ENCODE results near the gene HSPA12A.
A peak's percentile ranks its signal among the peaks of the same experiment; 100 is the strongest.

Gene HSPA12A

GRCh38 chr10:116765648-116766081 lies 23.3 kb upstream of the HSPA12A start:
- DNase-seq, result peak in 1 of 2 donors; percentile 66
- peak; percentile 16 to 37 for TF ChIP-seq CTCF (IDR thresholded peaks at IDR 0.05)
- Histone ChIP-seq H3K4me1 (no peaks in the 10 kb centered on the region), H3K27me3 (peaks cover 0 to 13% of the 10 kb centered on the region in 2 donors), H3K36me3 (no peaks in the 10 kb centered on the region), H3K27ac (no peak overlapping the region), H3K9me3 (no peaks in the 10 kb centered on the region), H3K4me3 (no peak overlapping the region)
- intact Hi-C loops (cut with DNase I; ENCODE audit: low total_unique reads), result loop anchor here (5.0 kb wide), 1 partner anchor 83 kb away; no protein-coding TSS in a partner anchor

GRCh38 chr10:116764979-116765378 lies 22.6 kb upstream of the HSPA12A start:
- intact Hi-C loops (cut with DNase I; ENCODE audit: low total_unique reads), result loop anchor here (5.0 kb wide), 1 partner anchor 83 kb away; no protein-coding TSS in a partner anchor
- no peak for DNase-seq
- no peaks in the 10 kb centered on the region for H3K4me1 ChIP-seq
- peaks cover 0 to 10% of the 10 kb centered on the region in 2 donors for H3K27me3 ChIP-seq
- no peaks in the 10 kb centered on the region for H3K9me3 ChIP-seq
- no peak for TF ChIP-seq CTCF (IDR thresholded peaks at IDR 0.05)
- no peak overlapping the region for H3K4me3 ChIP-seq
- H3K36me3 ChIP-seq, result no peaks in the 10 kb centered on the region
- H3K27ac ChIP-seq, result no peak overlapping the region

GRCh38 chr10:116763440-116763839 lies 21.1 kb upstream of the HSPA12A start:
- TF ChIP-seq CTCF (IDR thresholded peaks at IDR 0.05), result no peak
- Histone ChIP-seq H3K9me3 (no peaks in the 10 kb centered on the region), H3K4me1 (no peaks in the 10 kb centered on the region), H3K27ac (no peak overlapping the region), H3K36me3 (no peaks in the 10 kb centered on the region), H3K4me3 (no peak overlapping the region), H3K27me3 (peaks cover 0 to 10% of the 10 kb centered on the region in 2 donors)
- intact Hi-C loops (cut with DNase I; ENCODE audit: low total_unique reads), result no loop called here
- DNase-seq, result no peak

GRCh38 chr10:116761883-116762282 lies 19.5 kb upstream of the HSPA12A start:
- peaks cover 0 to 2% (median under 1%) of the 10 kb centered on the region in 4 donors for H3K4me1 ChIP-seq
- H3K27me3 ChIP-seq, result peaks cover 0 to 2% of the 10 kb centered on the region in 2 donors
- no peak for DNase-seq

GRCh38 chr10:116760919-116761318 lies 18.6 kb upstream of the HSPA12A start:
- Histone ChIP-seq H3K27me3 (no peaks in the 10 kb centered on the region), H3K9me3 (no peaks in the 10 kb centered on the region), H3K27ac (no peak overlapping the region), H3K4me1 (peaks cover 5 to 11% (median 9%) of the 10 kb centered on the region in 4 donors), H3K36me3 (no peaks in the 10 kb centered on the region), H3K4me3 (no peak overlapping the region)
- no peak for TF ChIP-seq CTCF (IDR thresholded peaks at IDR 0.05)
- DNase-seq, result no peak
- intact Hi-C loops (cut with DNase I; ENCODE audit: low total_unique reads), result no loop called here

More at GRCh38 chr10:116761883-116762282, 19.5 kb upstream of the HSPA12A start:
- Histone ChIP-seq H3K4me3 (no peak overlapping the region), H3K9me3 (no peaks in the 10 kb centered on the region), H3K36me3 (no peaks in the 10 kb centered on the region), H3K27ac (no peak overlapping the region)
- intact Hi-C loops (cut with DNase I; ENCODE audit: low total_unique reads), result no loop called here
- TF ChIP-seq CTCF (IDR thresholded peaks at IDR 0.05), result no peak

- H3K4me3 ChIP-seq, result no peak overlapping the region
- intact Hi-C loops (cut with DNase I; ENCODE audit: low total_unique reads), result no loop called here
- no peaks in the 10 kb centered on the region for H3K36me3 ChIP-seq
- no peak for DNase-seq
- peaks cover 6 to 39% (median 27%) of the 10 kb centered on the region in 4 donors for H3K4me1 ChIP-seq
- peak overlapping the region; percentile 60 to 80 for H3K27ac ChIP-seq
- H3K27me3 ChIP-seq, result no peaks in the 10 kb centered on the region
- TF ChIP-seq CTCF (IDR thresholded peaks at IDR 0.05), result no peak
- H3K9me3 ChIP-seq, result no peaks in the 10 kb centered on the region
Observed at GRCh38 chr10:116757246-116757645, 14.9 kb upstream of the HSPA12A start.
